PC-9 (cell line): ENCODE measurements around the gene TRIM66. TPM values are rescaled to one million over a fixed set of nuclear protein-coding genes. Genes with fewer than 3 reads are reported as not detected.

ENCODE experiments used
- BruUV-seq: library from RNA; stranded (reverse); fragments of 400-500 nt; replicated peaks from 2 replicates; lab custom pipeline; 2021; lab: Mats Ljungman, UMichigan
- CTCF ChIA-PET: fragments of 300-600 bp; sonication (Branson Sonifier 250); formaldehyde crosslinking; loops from one replicate; lab custom pipeline; 2022; ENCODE audit warnings: antibody characterized with exemption; lab: Charles Lee
- POLR2A ChIA-PET: fragments of 300-600 bp; sonication (Branson Sonifier 250); formaldehyde crosslinking; loops from one replicate; lab custom pipeline; 2022; ENCODE audit warnings: antibody characterized with exemption; ENCODE audit not compliant: unreplicated experiment; lab: Charles Lee
- DNase-seq, 2 experiments: peaks; one replicate each; pipeline versions ENCODE4 v3.0.0 to v3.0.0-alpha.2; 2015 to 2022; ENCODE audit warnings: mixed read lengths in 1 of 2
- H2AFZ ChIP-seq: fragments of 200-600 bp; sonication (generic); 2 replicates; pipeline ENCODE4 v1.8.1; 2017; ENCODE audit warnings: antibody characterized with exemption
- H3F3A ChIP-seq: fragments of 200-600 bp; sonication (generic); 2 replicates; pipeline ENCODE4 v1.8.1; 2017; ENCODE audit warnings: antibody characterized with exemption, mild to moderate bottlenecking, low read depth; ENCODE audit not compliant: insufficient read depth
- H3K27ac ChIP-seq: fragments of 200-600 bp; sonication (generic); 2 replicates; pipeline ENCODE4 v1.6.1; 2016; ENCODE audit warnings: mixed run types
- H3K27me3 ChIP-seq: fragments of 200-600 bp; sonication (generic); 2 replicates; pipeline ENCODE4 v1.6.1; 2016; ENCODE audit warnings: low read depth, mixed run types; ENCODE audit not compliant: insufficient read depth
- H3K36me3 ChIP-seq: fragments of 200-600 bp; sonication (generic); 2 replicates; pipeline ENCODE4 v1.6.1; 2016; ENCODE audit warnings: low read depth, mixed run types
- H3K4me1 ChIP-seq: fragments of 200-600 bp; sonication (generic); replicated peaks from 2 replicates; pipeline ENCODE4 v1.6.1; 2016; ENCODE audit warnings: mixed run types; ENCODE audit not compliant: insufficient read depth
- H3K4me2 ChIP-seq: fragments of 200-600 bp; sonication (generic); 2 replicates; pipeline ENCODE4 v1.6.1; 2017; ENCODE audit warnings: mixed run types
- H3K4me3 ChIP-seq: fragments of 200-600 bp; sonication (generic); 2 replicates; pipeline ENCODE4 v1.6.1; 2016; ENCODE audit warnings: mixed run types
- H3K79me2 ChIP-seq: fragments of 200-600 bp; sonication (generic); 2 replicates; pipeline ENCODE4 v1.6.1; 2017; ENCODE audit warnings: low read depth, mixed run types
- H3K9me2 ChIP-seq: fragments of 200-600 bp; sonication (generic); 2 replicates; pipeline ENCODE4 v1.8.1; 2017; ENCODE audit warnings: mild to moderate bottlenecking; ENCODE audit not compliant: insufficient read depth
- H3K9me3 ChIP-seq: fragments of 200-600 bp; sonication (generic); 2 replicates; pipeline ENCODE4 v1.8.1; 2016; ENCODE audit warnings: low read depth; ENCODE audit not compliant: insufficient read depth
- H4K20me1 ChIP-seq: fragments of 200-600 bp; sonication (generic); 2 replicates; pipeline ENCODE4 v1.8.1; 2017; ENCODE audit not compliant: insufficient read depth
- CTCF ChIP-seq: fragments of 200-600 bp; sonication (generic); conservative IDR thresholded peaks from 2 replicates; pipeline ENCODE4 v1.6.1; 2017; ENCODE audit warnings: mixed run types, antibody characterized with exemption, mild to moderate bottlenecking, moderate library complexity
- EZH2 ChIP-seq: fragments of 200-600 bp; sonication (generic); IDR thresholded peaks from 2 replicates; pipeline ENCODE4 v1.8.0; 2017; ENCODE audit warnings: antibody characterized with exemption, low read depth
- intact Hi-C: fragments of 100-400 bp; cut with micrococcal nuclease; formaldehyde crosslinking; loops from one replicate; pipeline ENCODE4 v1.10.0; 2022; ENCODE audit not compliant: unreplicated experiment
- total RNA-seq: library from RNA; stranded (reverse); gene quantifications from 2 replicates; pipeline ENCODE4 v1.2.3, GENCODE V29; 2021

Gene TRIM66
- total RNA-seq, 1 experiment from 2014 or later: 17.0 TPM

- BruUV-seq: no TSS peak
- Histone ChIP-seq H3K9me3 (no peaks in the 10 kb centered on the region), H2AFZ (no peak overlapping the region), H3K4me1 (peaks cover 7% of the 10 kb centered on the region; the same call in 1 of the 2 replicates), H3K27me3 (no peaks in the 10 kb centered on the region), H3K79me2 (peaks cover 16% of the 10 kb centered on the region), H3F3A (no peaks in the 10 kb centered on the region), H3K9me2 (no peaks in the 10 kb centered on the region), H3K36me3 (no peaks in the 10 kb centered on the region), H4K20me1 (no peaks in the 10 kb centered on the region), H3K4me2 (no peak overlapping the region), H3K4me3 (no peak overlapping the region), H3K27ac (no peak overlapping the region)
- ChIA-PET POLR2A (no interaction called here), CTCF (no interaction called here)
- intact Hi-C loops: no loop called here
- DNase-seq: no peak
- TF ChIP-seq CTCF: no peak
- TF ChIP-seq EZH2: no peak
Measured at GRCh38 chr11:8694137-8694536, 11.7 kb upstream of the TRIM66 start.

DNA sequence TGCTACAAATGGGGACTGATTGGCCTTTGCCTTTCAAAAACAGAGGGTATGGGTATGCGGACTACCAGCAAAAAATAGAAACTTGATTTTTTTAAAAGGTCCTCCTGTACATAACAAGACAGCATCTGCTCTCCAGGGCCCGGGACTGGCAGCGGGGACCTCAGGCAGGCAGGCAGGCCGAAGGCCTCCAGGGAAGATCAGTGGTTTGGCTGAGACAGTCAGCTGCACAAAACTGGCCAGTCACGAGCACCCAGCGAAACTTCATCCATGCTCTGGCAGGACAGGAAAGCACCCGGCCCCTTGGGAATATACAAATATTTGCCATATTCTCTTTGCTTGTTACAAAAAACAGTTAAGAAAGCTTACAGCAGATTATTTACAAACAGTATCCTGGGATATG lies 11.1 kb upstream of the TRIM66 start:
- Histone ChIP-seq H3F3A (peaks cover 1% of the 10 kb centered on the region; the same call in 1 of the 2 replicates), H3K9me2 (no peaks in the 10 kb centered on the region), H3K27ac (no peak overlapping the region), H3K4me3 (no peak overlapping the region), H3K79me2 (peaks cover 16% of the 10 kb centered on the region), H3K27me3 (no peaks in the 10 kb centered on the region), H3K9me3 (no peaks in the 10 kb centered on the region), H4K20me1 (no peaks in the 10 kb centered on the region), H2AFZ (no peak overlapping the region), H3K4me1 (peaks cover 7% of the 10 kb centered on the region; the same call in 1 of the 2 replicates), H3K4me2 (no peak overlapping the region), H3K36me3 (no peaks in the 10 kb centered on the region)
- DNase-seq: no peak
- POLR2A ChIA-PET: interaction anchor here (0.5 kb wide), 1 partner anchor 1565 kb away, joined by 3 read pairs; no protein-coding TSS in a partner anchor
- TF ChIP-seq EZH2: no peak
- CTCF ChIA-PET: no interaction called here
- no TSS peak for BruUV-seq
- intact Hi-C loops: no loop called here

DNA sequence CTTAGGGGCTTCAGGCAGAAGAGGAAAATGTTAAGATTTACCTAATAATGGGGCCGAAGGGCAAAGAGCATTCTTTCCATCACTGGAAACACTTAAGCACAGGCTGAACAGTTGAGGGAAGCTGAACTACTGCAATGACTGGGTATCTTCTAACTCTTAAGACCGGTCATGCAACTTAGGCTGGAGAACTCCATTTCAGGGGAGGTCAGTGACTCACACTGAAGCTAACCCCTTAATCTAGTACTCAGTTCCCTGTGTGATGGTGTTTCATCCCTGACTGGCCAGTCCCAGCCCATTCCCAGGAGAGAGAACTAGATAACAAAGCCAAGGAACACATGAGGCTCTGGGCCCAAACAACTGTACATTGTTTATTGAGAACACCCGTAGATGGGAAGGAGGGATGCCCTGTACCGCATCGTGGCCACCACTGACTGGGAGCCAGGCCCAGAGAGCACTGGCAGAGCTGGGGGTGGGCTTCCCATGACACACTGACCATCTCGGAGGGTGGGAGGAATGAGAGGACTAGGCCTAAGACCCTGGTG lies 10.6 kb upstream of the TRIM66 start:
- Histone ChIP-seq H3K4me1 (peaks cover 7% of the 10 kb centered on the region; the same call in 1 of the 2 replicates), H3K27me3 (no peaks in the 10 kb centered on the region), H2AFZ (no peak overlapping the region), H3K79me2 (peaks cover 16% of the 10 kb centered on the region), H3K27ac (no peak overlapping the region), H3F3A (peaks cover 6% of the 10 kb centered on the region), H3K9me3 (no peaks in the 10 kb centered on the region), H3K9me2 (no peaks in the 10 kb centered on the region), H4K20me1 (no peaks in the 10 kb centered on the region), H3K36me3 (no peaks in the 10 kb centered on the region), H3K4me2 (no peak overlapping the region), H3K4me3 (no peak overlapping the region)
- POLR2A ChIA-PET: interaction anchor here (0.5 kb wide), 1 partner anchor 1566 kb away, joined by 3 read pairs; no protein-coding TSS in a partner anchor
- intact Hi-C loops: no loop called here
- TF ChIP-seq CTCF (no peak), EZH2 (no peak)
- CTCF ChIA-PET: no interaction called here
- peak in 1 of 2 experiments; percentile 48 for DNase-seq
- no TSS peak for BruUV-seq

DNA sequence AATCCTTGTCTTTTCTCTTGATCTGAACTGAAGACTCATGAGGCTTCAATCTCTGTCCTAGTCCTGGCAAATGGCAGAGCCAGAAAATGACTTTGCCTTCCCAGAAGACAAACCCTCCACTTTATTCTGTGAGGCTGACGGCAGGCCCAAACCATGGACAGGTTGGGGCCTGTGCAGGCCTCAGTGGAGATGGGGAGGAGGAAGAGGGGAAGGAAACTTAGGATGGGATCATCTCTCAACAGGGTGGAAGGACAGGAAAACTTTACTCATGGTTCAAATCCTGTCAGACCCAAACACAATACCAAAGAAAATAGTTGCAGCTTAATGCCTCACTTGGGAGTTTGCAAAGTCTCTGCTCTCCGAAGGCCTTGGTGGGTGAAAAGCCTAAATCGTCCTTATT lies 10.0 kb upstream of the TRIM66 start:
- no peaks in the 10 kb centered on the region for H3K9me3 ChIP-seq
- peaks cover 12% of the 10 kb centered on the region for H3K4me1 ChIP-seq
- no peak overlapping the region for H3K27ac ChIP-seq
- no peaks in the 10 kb centered on the region for H3K36me3 ChIP-seq
- peaks cover 13% of the 10 kb centered on the region for H3F3A ChIP-seq
- intact Hi-C loops: no loop called here
- H3K27me3 ChIP-seq: no peaks in the 10 kb centered on the region
- no TSS peak for BruUV-seq
- no peak overlapping the region for H3K4me2 ChIP-seq
- no peaks in the 10 kb centered on the region for H4K20me1 ChIP-seq
- no peak overlapping the region for H3K4me3 ChIP-seq
- POLR2A ChIA-PET: no interaction called here
- H3K79me2 ChIP-seq: peaks cover 16% of the 10 kb centered on the region
- no peaks in the 10 kb centered on the region for H3K9me2 ChIP-seq
- TF ChIP-seq CTCF (no peak), EZH2 (no peak)
- DNase-seq: no peak
- H2AFZ ChIP-seq: no peak overlapping the region
- CTCF ChIA-PET: no interaction called here
